Measurements from ENCODE around the gene ARHGAP5. TPM values are rescaled to one million over a fixed set of nuclear protein-coding genes. Genes with fewer than 3 reads are reported as not detected.

Gene ARHGAP5
- total and polyA plus RNA-seq, 7 donors, result 12.8 to 81.8 (median 56.9) TPM

DNA sequence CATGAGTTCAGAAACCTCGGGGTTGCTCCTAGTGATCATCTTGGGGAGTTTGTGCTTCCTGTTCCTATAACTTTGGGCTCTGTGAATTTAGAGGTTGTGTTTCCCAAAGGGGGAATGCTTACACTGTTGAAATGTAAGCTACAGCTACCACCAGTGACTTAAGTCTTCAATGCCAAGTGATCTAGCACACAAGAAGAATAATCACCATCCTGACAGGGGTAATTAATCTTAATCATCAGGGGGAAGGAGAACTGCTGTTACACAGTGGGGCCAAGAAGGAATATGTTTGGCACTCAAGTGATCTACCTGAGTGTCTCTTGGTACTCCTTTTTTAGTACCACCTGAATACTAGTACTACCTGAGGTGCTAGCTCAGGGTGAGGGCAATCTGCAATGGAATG lies 89.8 kb downstream of the ARHGAP5 start:
- H3K27me3 ChIP-seq (ENCODE audit: insufficient read depth in 3 of 3, low read length in 2 of 3), result no peaks in the 10 kb centered on the region
- DNase-seq, result no peak
- no peak overlapping the region for H3K27ac ChIP-seq
- WGBS, 3 donors, result 89 to 95% (median 94%) methylated on average over 1 of the region's 1 CpG
- H3K36me3 ChIP-seq (ENCODE audit: insufficient read depth in 1 of 2, low read depth in 1 of 2), result no peaks in the 10 kb centered on the region
- no peaks in the 10 kb centered on the region for H3K9me3 ChIP-seq
- no peak for ATAC-seq
- H3K4me3 ChIP-seq, result no peak overlapping the region
- intact Hi-C loops (cut with DNase I), result no loop called here
- TF ChIP-seq, protein P1, sequence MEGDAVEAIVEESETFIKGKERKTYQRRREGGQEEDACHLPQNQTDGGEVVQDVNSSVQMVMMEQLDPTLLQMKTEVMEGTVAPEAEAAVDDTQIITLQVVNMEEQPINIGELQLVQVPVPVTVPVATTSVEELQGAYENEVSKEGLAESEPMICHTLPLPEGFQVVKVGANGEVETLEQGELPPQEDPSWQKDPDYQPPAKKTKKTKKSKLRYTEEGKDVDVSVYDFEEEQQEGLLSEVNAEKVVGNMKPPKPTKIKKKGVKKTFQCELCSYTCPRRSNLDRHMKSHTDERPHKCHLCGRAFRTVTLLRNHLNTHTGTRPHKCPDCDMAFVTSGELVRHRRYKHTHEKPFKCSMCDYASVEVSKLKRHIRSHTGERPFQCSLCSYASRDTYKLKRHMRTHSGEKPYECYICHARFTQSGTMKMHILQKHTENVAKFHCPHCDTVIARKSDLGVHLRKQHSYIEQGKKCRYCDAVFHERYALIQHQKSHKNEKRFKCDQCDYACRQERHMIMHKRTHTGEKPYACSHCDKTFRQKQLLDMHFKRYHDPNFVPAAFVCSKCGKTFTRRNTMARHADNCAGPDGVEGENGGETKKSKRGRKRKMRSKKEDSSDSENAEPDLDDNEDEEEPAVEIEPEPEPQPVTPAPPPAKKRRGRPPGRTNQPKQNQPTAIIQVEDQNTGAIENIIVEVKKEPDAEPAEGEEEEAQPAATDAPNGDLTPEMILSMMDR (IDR thresholded peaks at IDR 0.05), result no peak
- no peaks in the 10 kb centered on the region for H3K4me1 ChIP-seq

DNA sequence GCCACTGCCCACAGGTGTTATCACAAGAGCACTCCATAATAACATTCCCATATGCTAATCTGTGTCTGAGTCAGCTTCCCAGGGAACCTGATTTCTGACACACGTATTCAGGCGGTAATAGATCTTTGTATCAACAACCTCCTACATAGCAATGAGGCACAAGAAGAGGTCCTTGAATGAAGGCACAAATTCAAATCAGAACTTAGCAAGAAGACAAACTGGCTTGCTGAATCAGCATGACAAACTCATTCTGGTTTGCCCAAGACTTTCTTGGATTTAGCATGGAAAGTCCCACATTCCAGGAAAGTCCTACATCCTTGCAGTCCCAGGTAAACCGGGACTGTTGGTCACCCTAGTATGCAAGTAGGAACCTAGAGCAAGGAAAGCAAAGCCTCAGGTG lies 90.8 kb downstream of the ARHGAP5 start:
- Histone ChIP-seq H3K36me3 (ENCODE audit: insufficient read depth in 1 of 2, low read depth in 1 of 2) (no peaks in the 10 kb centered on the region), H3K27ac (no peak overlapping the region), H3K27me3 (ENCODE audit: insufficient read depth in 3 of 3, low read length in 2 of 3) (no peaks in the 10 kb centered on the region), H3K9me3 (no peaks in the 10 kb centered on the region), H3K4me3 (no peak overlapping the region), H3K4me1 (no peaks in the 10 kb centered on the region)
- intact Hi-C loops (cut with DNase I), result no loop called here
- 81 to 84% (median 84%) methylated on average over 3 of the region's 3 CpGs for WGBS, 3 donors
- DNase-seq (no peak), ATAC-seq (no peak)
- TF ChIP-seq, protein P1 (IDR thresholded peaks at IDR 0.05), result no peak

DNA sequence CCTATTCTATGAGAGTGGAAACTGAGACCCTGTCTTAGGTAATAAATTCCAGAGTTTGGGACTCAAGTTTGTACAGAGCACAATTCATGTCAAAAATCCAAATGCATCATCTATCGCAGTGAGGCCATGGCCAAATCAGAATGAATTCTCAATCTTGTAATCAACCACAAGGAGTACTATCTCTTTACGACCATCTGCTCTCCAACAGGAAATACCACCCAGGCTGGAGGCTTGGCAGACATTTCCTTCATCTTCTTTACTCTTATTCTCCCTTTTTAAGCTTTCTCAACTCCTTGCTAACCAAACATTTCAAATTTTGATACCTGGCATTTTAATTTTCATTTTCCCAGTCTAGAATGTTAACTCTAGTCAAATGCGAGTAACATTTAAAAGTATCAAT lies 92.1 kb downstream of the ARHGAP5 start:
- TF ChIP-seq, protein P1 (IDR thresholded peaks at IDR 0.05), result no peak
- 82 to 87% (median 85%) methylated on average over 3 of the region's 3 CpGs for WGBS, 3 donors

DNA sequence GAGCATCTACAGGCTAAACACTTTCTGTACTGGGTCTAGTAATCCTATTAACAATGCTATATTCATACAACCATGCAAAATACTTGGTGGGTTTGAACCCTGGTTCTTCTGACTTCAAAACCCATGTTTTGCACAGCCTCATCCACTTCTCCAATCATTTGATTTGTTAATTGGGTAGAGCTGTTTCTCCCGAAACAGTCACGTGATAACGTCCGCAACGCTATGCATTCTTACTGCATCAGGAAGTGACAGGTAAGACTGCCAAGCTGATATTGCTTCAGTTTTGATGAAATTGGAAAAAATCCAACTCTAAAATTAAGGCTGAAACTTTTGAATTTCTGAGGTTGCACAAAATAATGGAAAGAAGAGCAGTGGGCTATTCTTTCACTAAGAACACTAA lies 94.4 kb downstream of the ARHGAP5 start:
- Histone ChIP-seq H3K4me3 (no peak overlapping the region), H3K9me3 (no peaks in the 10 kb centered on the region), H3K4me1 (no peaks in the 10 kb centered on the region), H3K27ac (no peak overlapping the region), H3K27me3 (ENCODE audit: insufficient read depth in 3 of 3, low read length in 2 of 3) (no peaks in the 10 kb centered on the region), H3K36me3 (ENCODE audit: insufficient read depth in 1 of 2, low read depth in 1 of 2) (no peaks in the 10 kb centered on the region)
- DNase-seq, result no peak
- TF ChIP-seq, protein P1 (IDR thresholded peaks at IDR 0.05), result no peak
- ATAC-seq, result no peak
- intact Hi-C loops (cut with DNase I), result no loop called here
- WGBS, 3 donors, result 70 to 74% (median 72%) methylated on average over 5 of the region's 5 CpGs

More for the DNA sequence above, 92.1 kb downstream of the ARHGAP5 start:
- no peaks in the 10 kb centered on the region for H3K36me3 ChIP-seq (ENCODE audit: insufficient read depth in 1 of 2, low read depth in 1 of 2)
- intact Hi-C loops (cut with DNase I), result no loop called here
- H3K4me3 ChIP-seq, result no peak overlapping the region
- no peaks in the 10 kb centered on the region for H3K9me3 ChIP-seq
- H3K4me1 ChIP-seq, result no peaks in the 10 kb centered on the region
- DNase-seq, result no peak
- no peaks in the 10 kb centered on the region for H3K27me3 ChIP-seq (ENCODE audit: insufficient read depth in 3 of 3, low read length in 2 of 3)
- no peak overlapping the region for H3K27ac ChIP-seq
- ATAC-seq, result no peak
